PC-9 (cell line): ENCODE data around the gene GALNT2. TPM values are rescaled to one million over a fixed set of nuclear protein-coding genes. Genes with fewer than 3 reads are reported as not detected.

Source experiments
- BruUV-seq: library from RNA; stranded (reverse); fragments of 400-500 nt; replicated peaks from 2 replicates; lab custom pipeline; 2021; lab: Mats Ljungman, UMichigan
- CTCF ChIA-PET: fragments of 300-600 bp; sonication (Branson Sonifier 250); formaldehyde crosslinking; loops from one replicate; lab custom pipeline; 2022; ENCODE audit warnings: antibody characterized with exemption; lab: Charles Lee
- POLR2A ChIA-PET: fragments of 300-600 bp; sonication (Branson Sonifier 250); formaldehyde crosslinking; loops from one replicate; lab custom pipeline; 2022; ENCODE audit warnings: antibody characterized with exemption; ENCODE audit not compliant: unreplicated experiment; lab: Charles Lee
- DNase-seq, 2 experiments: peaks; one replicate each; pipeline versions ENCODE4 v3.0.0 to v3.0.0-alpha.2; 2015 to 2022; ENCODE audit warnings: mixed read lengths in 1 of 2
- H2AFZ ChIP-seq: fragments of 200-600 bp; sonication (generic); 2 replicates; pipeline ENCODE4 v1.8.1; 2017; ENCODE audit warnings: antibody characterized with exemption
- H3F3A ChIP-seq: fragments of 200-600 bp; sonication (generic); 2 replicates; pipeline ENCODE4 v1.8.1; 2017; ENCODE audit warnings: antibody characterized with exemption, mild to moderate bottlenecking, low read depth; ENCODE audit not compliant: insufficient read depth
- H3K27ac ChIP-seq: fragments of 200-600 bp; sonication (generic); 2 replicates; pipeline ENCODE4 v1.6.1; 2016; ENCODE audit warnings: mixed run types
- H3K27me3 ChIP-seq: fragments of 200-600 bp; sonication (generic); 2 replicates; pipeline ENCODE4 v1.6.1; 2016; ENCODE audit warnings: low read depth, mixed run types; ENCODE audit not compliant: insufficient read depth
- H3K36me3 ChIP-seq: fragments of 200-600 bp; sonication (generic); 2 replicates; pipeline ENCODE4 v1.6.1; 2016; ENCODE audit warnings: low read depth, mixed run types
- H3K4me1 ChIP-seq: fragments of 200-600 bp; sonication (generic); replicated peaks from 2 replicates; pipeline ENCODE4 v1.6.1; 2016; ENCODE audit warnings: mixed run types; ENCODE audit not compliant: insufficient read depth
- H3K4me2 ChIP-seq: fragments of 200-600 bp; sonication (generic); 2 replicates; pipeline ENCODE4 v1.6.1; 2017; ENCODE audit warnings: mixed run types
- H3K4me3 ChIP-seq: fragments of 200-600 bp; sonication (generic); 2 replicates; pipeline ENCODE4 v1.6.1; 2016; ENCODE audit warnings: mixed run types
- H3K79me2 ChIP-seq: fragments of 200-600 bp; sonication (generic); 2 replicates; pipeline ENCODE4 v1.6.1; 2017; ENCODE audit warnings: low read depth, mixed run types
- H3K9me2 ChIP-seq: fragments of 200-600 bp; sonication (generic); 2 replicates; pipeline ENCODE4 v1.8.1; 2017; ENCODE audit warnings: mild to moderate bottlenecking; ENCODE audit not compliant: insufficient read depth
- H3K9me3 ChIP-seq: fragments of 200-600 bp; sonication (generic); 2 replicates; pipeline ENCODE4 v1.8.1; 2016; ENCODE audit warnings: low read depth; ENCODE audit not compliant: insufficient read depth
- H4K20me1 ChIP-seq: fragments of 200-600 bp; sonication (generic); 2 replicates; pipeline ENCODE4 v1.8.1; 2017; ENCODE audit not compliant: insufficient read depth
- EZH2 ChIP-seq: fragments of 200-600 bp; sonication (generic); IDR thresholded peaks from 2 replicates; pipeline ENCODE4 v1.8.0; 2017; ENCODE audit warnings: antibody characterized with exemption, low read depth
- intact Hi-C: fragments of 100-400 bp; cut with micrococcal nuclease; formaldehyde crosslinking; loops from one replicate; pipeline ENCODE4 v1.10.0; 2022; ENCODE audit not compliant: unreplicated experiment
- total RNA-seq: library from RNA; stranded (reverse); gene quantifications from 2 replicates; pipeline ENCODE4 v1.2.3, GENCODE V29; 2021
- TF ChIP-seq, protein P1 (sequence below): fragments of 200-600 bp; sonication (generic); conservative IDR thresholded peaks from 2 replicates; pipeline ENCODE4 v1.6.1; 2017; ENCODE audit warnings: mixed run types, antibody characterized with exemption, mild to moderate bottlenecking, moderate library complexity

GALNT2 gene
- total RNA-seq, 1 experiment from 2014 or later: 121 TPM

GRCh38 chr1:230236301-230237008 is 169.4 kb downstream of the GALNT2 start:
- no peaks in the 10 kb centered on the region for H3K79me2 ChIP-seq
- no TSS peak for BruUV-seq
- TF ChIP-seq, protein P1, sequence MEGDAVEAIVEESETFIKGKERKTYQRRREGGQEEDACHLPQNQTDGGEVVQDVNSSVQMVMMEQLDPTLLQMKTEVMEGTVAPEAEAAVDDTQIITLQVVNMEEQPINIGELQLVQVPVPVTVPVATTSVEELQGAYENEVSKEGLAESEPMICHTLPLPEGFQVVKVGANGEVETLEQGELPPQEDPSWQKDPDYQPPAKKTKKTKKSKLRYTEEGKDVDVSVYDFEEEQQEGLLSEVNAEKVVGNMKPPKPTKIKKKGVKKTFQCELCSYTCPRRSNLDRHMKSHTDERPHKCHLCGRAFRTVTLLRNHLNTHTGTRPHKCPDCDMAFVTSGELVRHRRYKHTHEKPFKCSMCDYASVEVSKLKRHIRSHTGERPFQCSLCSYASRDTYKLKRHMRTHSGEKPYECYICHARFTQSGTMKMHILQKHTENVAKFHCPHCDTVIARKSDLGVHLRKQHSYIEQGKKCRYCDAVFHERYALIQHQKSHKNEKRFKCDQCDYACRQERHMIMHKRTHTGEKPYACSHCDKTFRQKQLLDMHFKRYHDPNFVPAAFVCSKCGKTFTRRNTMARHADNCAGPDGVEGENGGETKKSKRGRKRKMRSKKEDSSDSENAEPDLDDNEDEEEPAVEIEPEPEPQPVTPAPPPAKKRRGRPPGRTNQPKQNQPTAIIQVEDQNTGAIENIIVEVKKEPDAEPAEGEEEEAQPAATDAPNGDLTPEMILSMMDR: no peak
- TF ChIP-seq EZH2: no peak
- no peaks in the 10 kb centered on the region for H3K9me2 ChIP-seq
- 0 out of 2 replicates have a peak, but pooled peaks cover 7% of the 10 kb centered on the region for H3K36me3 ChIP-seq
- intact Hi-C loops: no loop called here
- peaks cover 10% of the 10 kb centered on the region; the same call in 1 of the 2 replicates for H3F3A ChIP-seq
- CTCF ChIA-PET: no interaction called here
- POLR2A ChIA-PET: no interaction called here
- DNase-seq: no peak
- no peak overlapping the region for H3K4me2 ChIP-seq
- no peak overlapping the region for H3K27ac ChIP-seq
- H2AFZ ChIP-seq: no peak overlapping the region
- no peaks in the 10 kb centered on the region for H4K20me1 ChIP-seq
- H3K27me3 ChIP-seq: no peaks in the 10 kb centered on the region
- no peaks in the 10 kb centered on the region for H3K4me1 ChIP-seq
- no peaks in the 10 kb centered on the region for H3K9me3 ChIP-seq
- no peak overlapping the region for H3K4me3 ChIP-seq

DNA sequence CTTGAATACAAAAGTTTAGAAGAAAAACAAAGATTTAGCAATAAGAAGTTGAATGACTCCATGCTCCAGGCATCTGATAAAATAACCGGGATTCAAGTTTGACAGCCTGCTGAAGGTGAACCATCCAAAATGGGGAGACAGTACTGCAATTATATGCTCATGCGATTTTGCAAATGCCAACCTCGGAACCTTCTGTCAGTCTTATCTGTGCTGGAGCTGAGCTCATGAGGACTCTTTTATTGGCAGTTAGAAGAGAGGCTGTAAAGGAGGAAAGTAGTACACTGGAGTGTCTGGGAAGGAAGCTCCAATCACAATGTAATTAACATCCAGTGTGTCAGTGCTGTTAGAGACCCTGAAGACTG is 170.0 kb downstream of the GALNT2 start:
- CTCF ChIA-PET: no interaction called here
- BruUV-seq: TSS peak; percentile 15
- Histone ChIP-seq H3K9me3 (no peaks in the 10 kb centered on the region), H4K20me1 (no peaks in the 10 kb centered on the region), H3K27ac (no peak overlapping the region), H3K27me3 (no peaks in the 10 kb centered on the region), H3K4me2 (no peak overlapping the region), H3F3A (peaks cover 10% of the 10 kb centered on the region; the same call in 1 of the 2 replicates), H3K4me1 (no peaks in the 10 kb centered on the region), H2AFZ (no peak overlapping the region), H3K36me3 (0 out of 2 replicates have a peak, but pooled peaks cover 7% of the 10 kb centered on the region), H3K79me2 (no peaks in the 10 kb centered on the region), H3K9me2 (no peaks in the 10 kb centered on the region), H3K4me3 (no peak overlapping the region)
- DNase-seq: peak in 1 of 2 experiments; percentile 43
- POLR2A ChIA-PET: no interaction called here
- intact Hi-C loops: no loop called here
- TF ChIP-seq, protein P1: no peak
- no peak for TF ChIP-seq EZH2

DNA sequence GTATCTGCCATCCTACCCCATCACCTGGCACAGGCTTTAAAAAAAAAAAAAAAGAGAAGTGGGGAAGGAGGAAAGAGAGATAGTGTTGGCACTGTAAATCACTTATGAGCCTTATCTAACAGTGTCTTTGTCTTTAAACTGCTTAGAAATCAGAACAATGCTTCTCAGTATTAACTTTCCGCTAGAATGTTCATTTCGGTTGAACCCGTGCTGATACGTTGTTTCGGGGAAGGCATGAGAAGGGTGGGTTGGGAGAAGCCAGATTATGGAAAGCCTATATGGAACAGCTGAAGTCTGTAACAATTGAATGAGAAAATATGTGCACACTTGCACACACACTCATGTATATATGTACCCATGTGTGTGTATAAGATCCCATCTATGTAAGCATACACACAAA is 170.8 kb downstream of the GALNT2 start:
- DNase-seq: no peak
- H4K20me1 ChIP-seq: no peaks in the 10 kb centered on the region
- H3F3A ChIP-seq: peaks cover 10% of the 10 kb centered on the region; the same call in 1 of the 2 replicates
- H3K4me2 ChIP-seq: no peak overlapping the region
- intact Hi-C loops: no loop called here
- H3K36me3 ChIP-seq: 0 out of 2 replicates have a peak, but pooled peaks cover 7% of the 10 kb centered on the region
- H3K27me3 ChIP-seq: no peaks in the 10 kb centered on the region
- no peak overlapping the region for H2AFZ ChIP-seq
- no peak overlapping the region for H3K27ac ChIP-seq
- H3K9me3 ChIP-seq: no peaks in the 10 kb centered on the region
- no peaks in the 10 kb centered on the region for H3K79me2 ChIP-seq
- CTCF ChIA-PET: no interaction called here
- no peak for TF ChIP-seq EZH2
- TF ChIP-seq, protein P1: no peak
- POLR2A ChIA-PET: no interaction called here
- H3K4me3 ChIP-seq: no peak overlapping the region
- no TSS peak for BruUV-seq
- H3K4me1 ChIP-seq: no peaks in the 10 kb centered on the region
- no peaks in the 10 kb centered on the region for H3K9me2 ChIP-seq
